Type B pancreatic cell (in vitro differentiated cells): ENCODE results near the gene IQCF5. TPM values are rescaled to one million over a fixed set of nuclear protein-coding genes. Genes with fewer than 3 reads are reported as not detected.
A peak's percentile ranks its signal among the peaks of the same experiment; 100 is the strongest.
"Not testable (repeated sequence)": the region's sequence is repeated elsewhere in the genome, so short reads cannot be mapped to it uniquely, and the experiment has no call there.

Experiments used
- DNase-seq: peaks from one replicate; pipeline ENCODE4 v3.0.0; 2021; ENCODE audit warnings: mixed read lengths; ENCODE audit not compliant: unreplicated experiment; ENCODE audit errors: extremely low spot score
- H3K27ac Mint-ChIP-seq: 2 replicates; pipeline ENCODE4 v1.8.0; 2021; ENCODE audit warnings: mild to moderate bottlenecking, mixed read lengths
- H3K27me3 Mint-ChIP-seq: 2 replicates; pipeline ENCODE4 v1.8.0; 2021; ENCODE audit warnings: mixed read lengths
- H3K36me3 Mint-ChIP-seq: 2 replicates; pipeline ENCODE4 v1.8.0; 2021; ENCODE audit warnings: mixed read lengths
- H3K4me1 Mint-ChIP-seq: one replicate; pipeline ENCODE4 v1.8.0; 2021; ENCODE audit warnings: mixed read lengths; ENCODE audit not compliant: unreplicated experiment
- H3K4me3 Mint-ChIP-seq: 2 replicates; pipeline ENCODE4 v1.8.0; 2021; ENCODE audit warnings: mild to moderate bottlenecking, mixed read lengths
- H3K9me3 Mint-ChIP-seq: 2 replicates; pipeline ENCODE4 v1.8.0; 2021; ENCODE audit warnings: mixed read lengths
- total RNA-seq: library from RNA; stranded (reverse); gene quantifications from 2 replicates; pipeline ENCODE4 v1.2.1, GENCODE V29; 2021; ENCODE audit warnings: low replicate concordance
- TF ChIP-seq, protein P1 (sequence below): fragments of 200-600 bp; sonication (generic); conservative IDR thresholded peaks from 2 replicates; pipeline ENCODE4 v1.5.0; 2021; ENCODE audit warnings: antibody characterized with exemption, mild to moderate bottlenecking

Gene IQCF5
- total RNA-seq, 1 donor from 2014 or later = not detected

DNA sequence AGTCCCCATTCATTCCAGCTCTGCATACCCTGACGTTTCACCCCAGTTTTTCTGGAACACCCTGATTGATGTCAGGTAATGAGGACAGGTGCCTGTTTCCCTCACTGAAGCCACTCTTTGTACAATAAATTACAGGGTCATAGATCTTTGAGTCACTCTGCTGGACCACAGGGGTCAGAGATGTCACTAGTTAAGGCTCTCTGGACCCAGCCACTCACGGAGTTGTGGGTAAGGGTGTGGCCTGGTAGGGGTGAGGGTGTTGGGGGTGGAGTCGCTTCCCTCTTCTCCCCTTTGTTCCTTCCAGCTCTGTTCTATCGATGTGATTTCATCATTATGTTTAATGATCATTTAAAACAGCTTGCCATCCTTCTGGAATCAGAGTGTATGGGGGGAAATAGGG is 512 bp downstream of the IQCF5 start:
- no peak overlapping the region for H3K4me3 Mint-ChIP-seq
- DNase-seq = no peak
- H3K4me1 Mint-ChIP-seq = no peaks in the 10 kb centered on the region
- H3K9me3 Mint-ChIP-seq = no peaks in the 10 kb centered on the region
- TF ChIP-seq, protein P1, sequence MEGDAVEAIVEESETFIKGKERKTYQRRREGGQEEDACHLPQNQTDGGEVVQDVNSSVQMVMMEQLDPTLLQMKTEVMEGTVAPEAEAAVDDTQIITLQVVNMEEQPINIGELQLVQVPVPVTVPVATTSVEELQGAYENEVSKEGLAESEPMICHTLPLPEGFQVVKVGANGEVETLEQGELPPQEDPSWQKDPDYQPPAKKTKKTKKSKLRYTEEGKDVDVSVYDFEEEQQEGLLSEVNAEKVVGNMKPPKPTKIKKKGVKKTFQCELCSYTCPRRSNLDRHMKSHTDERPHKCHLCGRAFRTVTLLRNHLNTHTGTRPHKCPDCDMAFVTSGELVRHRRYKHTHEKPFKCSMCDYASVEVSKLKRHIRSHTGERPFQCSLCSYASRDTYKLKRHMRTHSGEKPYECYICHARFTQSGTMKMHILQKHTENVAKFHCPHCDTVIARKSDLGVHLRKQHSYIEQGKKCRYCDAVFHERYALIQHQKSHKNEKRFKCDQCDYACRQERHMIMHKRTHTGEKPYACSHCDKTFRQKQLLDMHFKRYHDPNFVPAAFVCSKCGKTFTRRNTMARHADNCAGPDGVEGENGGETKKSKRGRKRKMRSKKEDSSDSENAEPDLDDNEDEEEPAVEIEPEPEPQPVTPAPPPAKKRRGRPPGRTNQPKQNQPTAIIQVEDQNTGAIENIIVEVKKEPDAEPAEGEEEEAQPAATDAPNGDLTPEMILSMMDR = no peak
- no peaks in the 10 kb centered on the region for H3K36me3 Mint-ChIP-seq
- H3K27ac Mint-ChIP-seq = no peak overlapping the region
- H3K27me3 Mint-ChIP-seq = peaks cover 19% of the 10 kb centered on the region

DNA sequence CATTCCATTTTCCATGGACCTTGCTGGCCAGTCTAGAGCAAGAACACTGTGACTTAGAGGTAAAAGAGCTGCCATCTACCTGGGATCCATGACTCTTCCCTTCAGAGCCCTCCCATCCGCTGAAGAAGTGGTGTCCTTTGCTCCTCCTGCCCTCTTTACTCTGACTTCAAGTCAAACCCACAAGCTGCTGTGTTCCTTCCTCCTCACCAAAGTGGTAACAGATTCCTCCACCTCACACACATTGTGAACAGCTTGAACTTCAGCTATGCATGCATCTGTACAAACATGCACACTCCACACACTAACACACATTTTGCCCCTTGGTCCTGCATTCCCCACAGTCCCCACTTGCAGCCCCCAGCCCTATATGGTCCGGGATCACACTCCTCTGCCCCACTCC is 990 bp downstream of the IQCF5 start:
- Mint-ChIP-seq H3K9me3 (no peaks in the 10 kb centered on the region), H3K27ac (no peak overlapping the region), H3K4me3 (no peak overlapping the region), H3K36me3 (no peaks in the 10 kb centered on the region), H3K4me1 (no peaks in the 10 kb centered on the region), H3K27me3 (peaks cover 19% of the 10 kb centered on the region)
- TF ChIP-seq, protein P1 = no peak
- no peak for DNase-seq

DNA sequence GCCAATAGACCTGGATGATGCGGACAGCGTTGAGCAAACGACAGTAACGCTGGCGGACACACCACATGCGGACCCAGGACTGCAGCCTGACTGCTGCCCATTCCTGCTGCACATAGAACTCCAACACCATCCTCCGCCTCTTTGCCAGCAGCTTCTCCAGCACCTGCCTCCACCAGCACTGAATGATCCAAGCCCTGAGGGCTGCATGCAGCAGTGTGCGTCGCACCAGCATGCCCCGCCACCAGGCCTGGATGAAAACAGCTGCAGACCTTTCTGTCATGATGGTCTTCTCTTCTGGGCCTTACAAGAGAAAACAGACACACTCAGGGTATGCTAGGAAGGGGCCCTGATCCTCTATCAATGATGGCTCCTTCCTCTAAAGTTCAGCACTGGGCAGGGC is 1.5 kb downstream of the IQCF5 start:
- no peaks in the 10 kb centered on the region for H3K4me1 Mint-ChIP-seq
- H3K4me3 Mint-ChIP-seq = no peak overlapping the region
- peaks cover 19% of the 10 kb centered on the region for H3K27me3 Mint-ChIP-seq
- no peaks in the 10 kb centered on the region for H3K36me3 Mint-ChIP-seq
- no peaks in the 10 kb centered on the region for H3K9me3 Mint-ChIP-seq
- no peak for DNase-seq
- no peak overlapping the region for H3K27ac Mint-ChIP-seq
- TF ChIP-seq, protein P1 = no peak

DNA sequence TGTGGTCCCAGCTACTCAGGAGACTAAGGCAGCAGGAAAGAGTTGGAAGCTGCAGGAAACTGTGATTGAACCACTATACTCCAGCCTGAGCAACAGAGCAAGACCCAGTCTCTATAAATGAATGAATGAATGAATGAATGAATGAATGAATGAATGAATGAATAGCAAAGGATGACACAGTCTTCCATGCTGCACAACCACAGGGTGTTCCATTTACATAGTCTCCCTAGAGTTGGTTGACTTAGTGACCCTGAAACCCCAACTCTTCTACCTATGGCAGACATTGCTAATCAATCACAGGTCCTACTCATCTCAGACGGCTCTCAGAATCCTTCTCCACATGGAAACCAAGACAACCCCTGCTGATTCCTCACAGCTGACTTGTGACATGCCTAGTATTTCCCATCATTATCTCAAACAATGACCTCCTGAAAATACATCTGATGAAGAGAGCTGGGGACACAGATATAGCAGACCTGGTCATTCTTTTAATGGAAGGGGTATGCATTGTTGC is 2.1 kb downstream of the IQCF5 start:
- TF ChIP-seq, protein P1 = no peak
- Mint-ChIP-seq H3K4me1 (no peaks in the 10 kb centered on the region), H3K4me3 (no peak overlapping the region), H3K27ac (no peak overlapping the region), H3K27me3 (peaks cover 14% of the 10 kb centered on the region), H3K9me3 (no peaks in the 10 kb centered on the region), H3K36me3 (no peaks in the 10 kb centered on the region)
- no peak for DNase-seq

DNA sequence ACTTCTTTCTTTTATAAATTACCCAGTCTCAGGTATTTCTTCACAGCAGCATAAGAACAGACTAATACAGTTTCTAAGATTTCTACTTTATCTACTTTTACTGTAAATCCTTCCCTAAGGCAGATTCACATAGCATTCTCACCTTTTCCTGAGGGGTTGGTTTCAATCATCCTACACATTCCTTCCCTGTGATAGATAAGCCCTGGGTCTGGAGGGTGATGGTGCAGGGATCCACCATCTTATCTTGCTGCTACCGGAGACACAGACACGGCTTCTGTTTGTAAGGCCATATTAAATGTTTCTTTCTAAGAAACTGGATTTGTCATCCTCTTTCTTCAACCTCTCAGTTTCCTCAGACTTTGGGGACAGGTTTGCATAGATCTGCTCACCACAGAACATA is 6.1 kb downstream of the IQCF5 start:
- H3K4me1 Mint-ChIP-seq = no peaks in the 10 kb centered on the region
- H3K27me3 Mint-ChIP-seq = peaks cover 3% of the 10 kb centered on the region
- H3K4me3 Mint-ChIP-seq = no peak overlapping the region
- H3K27ac Mint-ChIP-seq = peak overlapping the region; percentile 35
- no peaks in the 10 kb centered on the region for H3K9me3 Mint-ChIP-seq
- H3K36me3 Mint-ChIP-seq = no peaks in the 10 kb centered on the region
- TF ChIP-seq, protein P1 = no peak
- DNase-seq = no peak

DNA sequence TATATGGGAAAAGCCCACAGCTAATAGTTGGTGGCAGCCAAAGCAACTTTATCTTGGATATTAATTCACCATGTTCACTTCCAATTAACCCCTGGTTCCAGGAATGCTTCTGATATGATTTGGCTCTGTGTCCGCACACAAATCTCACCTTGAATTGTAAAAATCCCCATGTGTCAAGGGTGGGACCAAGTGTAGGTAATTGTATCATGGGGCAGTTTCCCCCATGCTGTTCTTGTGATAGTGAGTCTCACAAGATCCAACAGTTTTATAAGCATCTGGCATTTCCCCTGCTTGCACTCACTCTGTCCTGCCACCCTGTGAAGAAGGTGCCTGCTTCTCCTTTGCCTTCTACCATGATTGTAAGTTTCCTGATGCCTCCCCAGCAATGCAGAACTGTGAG is 6.5 kb downstream of the IQCF5 start:
- not testable (repeated sequence) for H3K36me3 Mint-ChIP-seq, DNase-seq, H3K9me3 Mint-ChIP-seq, H3K4me3 Mint-ChIP-seq, H3K27me3 Mint-ChIP-seq, H3K4me1 Mint-ChIP-seq
- peak overlapping the region; percentile 35 for H3K27ac Mint-ChIP-seq
